Measurements from ENCODE around the gene EYS. TPM values are rescaled to one million over a fixed set of nuclear protein-coding genes. Genes with fewer than 3 reads are reported as not detected.

EYS gene
- total RNA-seq, 1 experiment from 2014 or later: 0.13 TPM

DNA sequence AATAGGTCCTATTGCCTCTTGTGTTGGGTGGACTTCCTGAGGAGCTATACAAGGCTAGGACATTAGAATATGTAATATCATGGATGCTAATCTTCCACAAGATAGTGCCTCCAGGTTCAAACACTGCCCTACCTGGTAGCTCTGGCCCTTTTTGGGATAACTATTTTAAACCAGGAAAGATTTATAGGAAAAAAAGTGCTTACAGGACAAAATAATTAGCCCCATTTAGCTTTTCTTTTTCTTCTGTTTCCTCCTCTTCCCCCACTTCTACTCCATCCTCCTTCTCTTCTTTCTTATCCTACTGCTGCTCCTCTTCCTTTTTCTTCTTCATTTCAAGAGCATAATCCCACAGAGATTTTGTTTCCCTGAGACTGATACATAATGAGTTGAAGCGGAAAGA lies 1104.0 kb downstream of the EYS start:
- DNase-seq (ENCODE audit: low spot score): no peak

DNA sequence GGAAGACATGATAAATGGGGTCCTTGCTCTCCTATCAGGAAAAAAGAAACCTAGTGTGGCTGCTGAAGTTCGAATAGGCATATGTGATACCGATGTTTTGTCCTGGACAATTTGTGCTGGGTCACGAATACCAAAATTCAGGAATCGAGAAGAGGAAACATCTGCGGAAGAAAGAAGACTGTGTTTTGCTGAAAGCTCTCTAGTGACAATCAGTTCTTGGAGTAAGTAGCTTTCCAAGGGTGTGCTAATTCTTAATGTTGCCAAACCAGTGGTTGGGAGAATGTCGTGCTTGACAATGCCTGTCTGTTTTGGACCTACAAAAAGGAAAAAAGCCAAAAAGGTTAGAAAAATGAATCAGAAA lies 1115.4 kb downstream of the EYS start:
- no peak for DNase-seq (ENCODE audit: low spot score)

DNA sequence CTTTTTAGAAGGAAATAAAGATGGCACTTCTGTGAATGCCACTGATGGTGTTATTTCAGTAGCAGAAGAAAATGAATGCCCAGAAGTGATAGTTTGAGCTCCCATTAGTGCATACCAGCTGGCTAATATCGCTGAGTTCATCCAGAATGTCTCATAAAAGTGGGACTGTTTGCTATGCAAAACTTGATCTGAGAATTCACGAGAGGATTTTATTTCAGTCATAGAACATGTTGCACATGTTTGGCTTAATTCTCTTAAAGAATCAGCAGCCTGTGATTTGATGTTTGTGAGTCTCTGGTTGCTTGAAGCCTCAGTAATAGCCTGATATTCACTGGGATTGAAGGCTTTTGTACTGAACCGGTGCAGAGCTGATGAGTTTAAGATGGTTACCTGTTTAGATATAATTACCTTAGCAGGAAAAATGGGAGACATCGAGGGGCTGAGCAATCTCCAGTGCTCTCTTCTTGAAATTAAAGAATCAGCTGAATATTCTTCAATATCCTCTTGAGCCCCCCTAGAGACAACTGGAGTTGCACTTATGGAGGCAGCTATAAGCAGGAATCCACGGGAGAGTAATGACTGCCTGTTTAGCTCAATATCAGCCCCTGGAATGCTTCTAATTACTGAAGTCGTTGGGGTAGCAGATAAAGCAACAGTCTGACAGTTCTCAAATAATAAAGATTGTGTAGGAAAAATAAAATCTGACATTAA lies 1115.9 kb downstream of the EYS start:
- no peak for DNase-seq (ENCODE audit: low spot score)

DNA sequence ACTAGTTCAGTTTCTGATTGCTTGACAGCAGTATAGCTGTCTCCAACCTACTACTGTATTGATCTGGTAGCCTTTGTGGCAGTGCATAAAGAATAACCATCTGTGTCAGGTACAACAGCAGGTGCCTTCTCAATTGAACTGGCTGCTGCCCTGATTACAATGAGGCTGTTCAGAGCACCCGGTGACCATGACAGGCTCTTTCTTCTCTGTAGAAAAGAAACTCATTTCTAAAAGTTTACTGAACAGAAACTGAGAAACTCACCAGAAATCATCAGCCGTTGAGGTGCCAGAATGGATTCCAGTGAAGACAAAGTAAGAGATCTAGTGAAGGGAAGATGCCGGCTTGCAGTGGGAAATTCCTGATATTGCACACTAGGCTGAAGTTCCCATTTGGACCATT lies 1117.1 kb downstream of the EYS start:
- no peak for DNase-seq (ENCODE audit: low spot score)

DNA sequence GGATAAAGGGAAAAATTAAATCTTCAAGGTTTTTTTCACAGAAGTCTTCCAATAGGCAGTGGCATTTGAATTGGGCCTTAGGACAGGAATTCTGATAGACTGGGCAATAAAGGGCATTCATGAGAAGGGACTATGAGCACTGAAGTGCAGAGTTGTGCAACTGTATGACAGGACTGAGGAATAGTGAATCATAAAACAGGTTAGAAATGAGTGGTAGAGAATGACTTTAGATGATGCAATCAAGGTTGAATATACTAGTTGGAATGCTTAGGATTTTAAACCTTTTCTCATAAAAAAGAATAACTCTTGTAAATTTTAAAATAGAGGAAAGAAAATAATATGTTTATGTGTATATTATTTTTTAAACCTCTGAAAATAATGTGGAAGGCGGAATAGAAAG lies 1126.7 kb downstream of the EYS start:
- DNase-seq (ENCODE audit: low spot score): no peak

DNA sequence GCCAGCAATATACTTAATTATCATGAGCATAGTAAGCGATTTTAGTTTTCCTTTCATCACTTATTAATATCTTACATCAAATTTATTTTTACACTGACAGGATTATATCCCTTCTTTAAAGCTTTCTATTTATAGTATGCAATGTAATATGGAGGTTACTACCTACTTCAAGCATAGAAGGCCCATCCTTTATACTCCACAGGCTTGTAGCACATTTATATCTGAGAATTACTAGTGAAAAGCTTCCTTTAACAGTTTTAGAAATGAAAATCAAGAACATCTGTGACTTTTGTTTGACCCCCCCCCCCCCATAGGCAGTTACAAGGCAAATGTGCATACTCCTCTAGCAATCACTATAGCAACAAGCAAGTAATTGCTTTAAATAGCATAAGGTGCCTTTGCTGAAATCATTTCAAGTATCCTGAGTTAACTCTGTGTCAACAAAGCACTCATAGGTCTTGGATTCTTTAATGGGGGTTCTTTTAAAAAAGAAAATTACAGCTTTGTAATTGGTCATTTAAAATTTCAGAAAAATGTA lies 1153.7 kb downstream of the EYS start:
- DNase-seq (ENCODE audit: low spot score): no peak

DNA sequence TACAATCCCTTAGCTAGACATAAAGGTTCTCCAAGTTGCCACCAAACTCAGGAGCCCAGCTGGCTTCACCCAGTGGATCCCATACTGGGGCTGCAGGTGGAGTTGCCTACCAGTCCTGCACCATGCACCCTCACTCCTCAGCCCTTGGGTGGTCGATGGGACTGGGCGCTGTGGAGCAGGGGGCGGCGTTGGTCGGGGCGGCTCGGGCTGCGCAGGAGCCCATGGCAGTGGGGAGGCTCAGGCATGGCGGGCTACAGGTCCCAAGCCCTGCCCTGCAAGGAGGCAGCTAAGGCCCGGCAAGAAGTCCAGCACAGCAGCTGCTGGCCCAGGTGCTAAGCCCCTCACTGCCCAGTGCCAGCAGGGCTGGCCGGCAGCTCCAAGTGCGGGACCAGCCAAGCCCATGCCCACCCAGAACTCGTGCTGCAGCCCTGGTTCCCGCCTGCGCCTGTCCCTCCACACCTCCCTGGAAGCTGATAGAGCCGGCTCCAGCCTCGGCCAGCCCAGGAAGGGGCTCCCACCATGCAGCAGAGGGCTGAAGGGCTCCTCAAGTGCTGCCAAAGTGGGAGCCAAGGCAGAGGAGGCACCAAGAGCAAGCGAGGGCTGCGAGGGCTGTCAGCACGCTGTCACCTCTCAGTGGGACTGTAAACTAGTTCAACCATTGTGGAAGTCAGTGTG lies 1159.3 kb downstream of the EYS start:
- DNase-seq (ENCODE audit: low spot score): no peak

DNA sequence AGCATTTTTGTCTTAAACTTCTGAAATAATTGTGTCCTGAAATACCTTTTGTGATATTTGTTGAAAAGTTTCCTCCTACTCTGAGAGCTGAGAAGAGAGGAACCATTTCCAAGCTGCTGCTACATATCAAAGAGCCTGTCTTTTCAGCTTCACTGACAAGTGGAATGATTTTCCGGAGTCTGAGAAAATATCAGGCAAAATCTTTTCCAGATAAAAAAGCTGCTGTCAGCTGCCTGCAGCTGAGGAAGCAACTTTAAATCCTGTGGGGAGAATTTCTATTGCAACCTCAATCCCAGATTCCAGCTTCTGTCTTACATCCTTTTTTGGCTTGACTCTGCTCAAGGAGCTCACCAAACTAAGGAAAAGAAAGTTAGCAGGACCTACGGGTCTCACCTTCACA lies 1167.1 kb downstream of the EYS start:
- no peak for DNase-seq (ENCODE audit: low spot score)

DNA sequence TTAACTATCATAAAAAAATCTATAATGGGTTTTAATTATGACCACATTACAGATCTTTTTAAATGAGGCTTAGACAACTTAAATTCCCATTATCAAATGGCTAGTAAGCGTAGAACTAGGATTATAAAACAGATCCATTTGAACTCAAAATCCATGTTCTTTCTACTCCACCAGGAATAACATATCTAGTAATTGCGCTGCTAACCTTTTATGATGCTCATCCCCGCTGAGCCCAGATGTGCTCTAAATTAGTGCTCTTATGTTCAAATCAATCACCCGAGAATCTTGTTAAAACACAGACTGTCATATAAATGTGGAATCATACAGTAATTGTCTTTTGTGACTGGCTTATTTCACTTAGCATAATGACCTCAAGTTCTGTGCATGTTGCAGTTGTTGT lies 1168.3 kb downstream of the EYS start:
- no peak for DNase-seq (ENCODE audit: low spot score)

DNA sequence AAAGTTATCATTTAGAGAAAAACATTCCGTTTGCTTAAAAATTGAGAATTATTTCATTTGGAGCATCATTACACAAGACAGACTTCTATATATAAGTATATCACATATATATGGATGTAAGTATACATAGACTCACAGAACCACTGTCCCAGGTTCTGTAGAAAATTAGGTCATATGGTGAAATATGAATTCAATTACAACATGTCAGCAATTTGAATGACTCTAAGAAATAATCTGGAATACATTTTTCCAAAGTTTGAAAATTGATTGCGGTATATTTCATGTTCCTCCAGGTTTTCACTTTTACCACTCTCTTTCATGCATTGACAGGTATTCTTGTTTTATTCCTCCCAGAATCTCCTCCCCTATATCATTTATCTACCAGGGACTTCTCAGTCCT lies 1179.1 kb downstream of the EYS start:
- no peak for DNase-seq (ENCODE audit: low spot score)

DNA sequence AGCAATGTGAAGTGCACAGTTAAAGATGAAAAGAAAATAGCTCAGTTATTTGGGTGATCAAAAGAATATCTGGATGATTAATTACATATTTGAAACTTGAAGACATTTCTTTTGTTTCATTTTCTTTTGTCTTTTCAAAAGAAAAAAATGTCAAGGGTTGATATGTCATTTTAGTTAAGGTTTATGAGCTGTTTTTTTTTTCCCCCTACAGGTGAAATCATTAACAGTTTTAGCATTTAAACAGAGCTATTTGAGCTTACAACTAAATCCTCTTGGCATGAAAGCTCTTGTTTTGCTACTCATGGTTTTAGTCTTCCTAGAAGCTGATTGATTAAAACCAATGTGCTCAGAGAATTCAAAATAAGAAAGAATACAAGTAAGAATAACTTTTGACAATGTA lies 1184.2 kb downstream of the EYS start:
- no peak for DNase-seq (ENCODE audit: low spot score)

DNA sequence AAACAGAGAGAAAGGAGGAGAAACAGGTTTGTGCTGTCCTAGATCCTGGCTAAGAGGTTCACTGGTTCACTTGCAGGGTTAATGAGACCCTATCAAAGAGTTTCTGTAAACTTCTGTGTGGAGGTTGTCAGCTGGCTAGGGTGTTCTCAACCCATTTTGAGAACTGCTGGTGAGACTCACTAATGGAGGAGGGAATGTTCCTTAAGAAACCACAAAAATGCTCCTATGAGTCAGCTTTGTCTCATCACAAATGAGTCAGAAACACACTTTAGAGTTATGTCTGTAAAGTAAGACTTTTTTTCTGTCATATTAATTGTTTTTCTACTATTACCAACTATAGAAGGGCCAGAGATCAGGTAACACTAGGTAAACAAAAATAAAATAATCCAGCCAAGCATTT lies 1187.0 kb downstream of the EYS start:
- peak; percentile 3 for DNase-seq (ENCODE audit: low spot score)

DNA sequence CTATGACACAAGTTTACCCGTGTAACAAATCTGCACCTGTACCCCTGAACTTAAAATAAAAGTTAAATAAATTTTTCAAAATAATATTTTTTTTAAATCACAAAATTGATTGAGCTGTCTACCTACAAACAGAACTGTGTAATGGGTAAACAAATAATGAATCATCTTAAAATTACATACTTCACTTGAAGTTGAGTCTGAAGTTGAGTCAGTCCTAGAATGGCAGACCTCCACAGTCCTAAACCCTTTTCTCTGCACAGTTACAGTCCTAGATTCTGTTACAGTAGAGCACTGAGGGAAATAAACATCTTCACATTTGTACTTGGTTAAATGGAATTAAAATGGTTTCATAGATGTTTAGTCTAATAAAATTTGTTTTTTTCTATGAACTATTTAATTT lies 1190.6 kb downstream of the EYS start:
- DNase-seq (ENCODE audit: low spot score): no peak

DNA sequence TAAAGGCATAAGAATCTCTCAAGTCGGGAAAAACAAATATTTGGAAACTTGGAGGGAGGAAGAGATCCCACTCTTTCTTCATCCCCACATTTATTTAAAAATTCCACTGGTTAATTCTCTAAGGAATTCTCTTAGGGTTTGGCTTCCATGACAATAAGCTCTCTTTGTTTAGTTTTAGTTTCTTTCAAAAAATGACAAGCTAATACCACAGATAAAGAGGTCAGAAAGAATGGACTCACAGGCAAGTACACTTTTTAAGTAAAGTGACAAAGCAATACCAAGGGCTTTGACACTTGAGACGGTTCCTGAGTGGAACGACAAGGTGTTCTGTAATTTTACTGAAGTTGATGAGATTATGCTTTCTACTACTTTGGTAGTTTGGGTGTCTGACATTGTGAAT lies 1199.4 kb downstream of the EYS start:
- no peak for DNase-seq (ENCODE audit: low spot score)

DNA sequence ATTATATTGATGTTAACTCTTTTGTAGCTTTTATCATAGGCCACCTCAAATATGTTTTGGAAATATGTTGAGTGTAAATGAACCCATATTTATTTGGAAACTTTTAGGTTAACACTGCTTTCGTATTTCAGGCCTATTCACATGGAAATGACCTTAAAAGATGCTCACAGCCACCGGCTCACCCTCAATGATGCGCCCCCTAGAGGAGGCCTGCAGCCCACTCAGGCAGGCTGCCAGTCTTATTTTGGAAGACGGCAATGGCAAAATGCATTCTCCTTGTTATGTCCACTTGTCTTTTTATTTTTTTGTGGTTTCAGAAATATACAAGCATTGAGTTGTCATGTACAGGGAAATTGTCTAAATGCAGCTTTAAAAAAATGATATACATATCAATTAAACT lies 1201.7 kb downstream of the EYS start:
- DNase-seq (ENCODE audit: low spot score): peak; percentile 53

DNA sequence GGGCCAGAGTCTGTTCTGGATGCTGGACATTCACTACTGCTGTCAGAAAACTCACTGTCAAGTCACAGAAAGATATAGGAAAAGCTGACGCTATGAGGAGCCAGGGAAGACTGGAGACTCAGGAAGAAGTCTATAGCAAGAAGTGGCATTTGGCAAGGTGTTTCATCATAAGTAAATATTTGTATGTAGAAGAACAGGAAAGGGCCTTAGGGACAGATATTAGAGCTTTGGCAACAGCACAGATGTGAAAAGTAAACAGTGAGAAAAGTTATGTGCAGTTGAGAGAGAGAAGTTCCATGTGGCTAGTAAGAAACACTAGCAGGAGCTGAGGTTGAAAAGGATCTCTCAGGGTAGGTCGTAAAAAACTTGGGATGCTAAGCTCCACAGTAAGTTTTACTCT lies 1202.5 kb downstream of the EYS start:
- DNase-seq (ENCODE audit: low spot score): peak; percentile 27

DNA sequence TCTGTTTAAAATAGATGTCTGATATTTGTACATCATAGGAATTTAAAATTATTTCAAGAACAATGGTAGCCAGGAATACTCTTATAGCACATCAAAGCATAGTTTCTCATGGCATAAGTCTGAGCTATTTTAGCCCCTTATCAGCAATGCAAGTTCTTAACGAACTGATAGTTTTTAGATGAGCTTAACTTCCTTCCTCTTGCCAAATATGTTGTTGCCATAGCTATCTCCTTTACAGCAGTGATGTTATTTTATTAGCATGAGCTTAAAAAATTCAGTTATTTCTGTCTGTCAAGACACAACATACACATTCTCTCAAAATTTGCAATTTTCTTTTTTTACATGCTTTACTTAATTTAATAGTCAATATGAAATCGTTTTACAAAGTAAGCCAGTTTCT lies 1204.2 kb downstream of the EYS start:
- no peak for DNase-seq (ENCODE audit: low spot score)

DNA sequence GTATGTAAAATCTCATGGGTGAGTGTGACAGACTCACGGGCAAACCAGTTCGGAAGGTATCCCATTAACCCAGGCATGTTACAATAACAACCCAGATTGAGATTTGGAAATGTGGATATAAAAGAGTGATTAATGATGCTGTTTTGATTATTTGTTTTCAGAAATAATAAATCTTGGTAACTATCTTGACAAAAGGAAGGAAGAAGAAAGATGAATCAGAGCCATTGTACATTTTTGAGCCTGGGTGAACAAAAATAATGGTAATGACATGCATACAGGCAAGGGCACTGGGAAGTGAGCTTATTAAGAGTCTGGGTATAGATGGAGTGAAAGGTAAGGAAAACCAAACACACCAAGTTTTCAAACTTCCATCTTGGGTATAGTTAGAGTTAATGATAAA lies 1209.4 kb downstream of the EYS start:
- no peak for DNase-seq (ENCODE audit: low spot score)

DNA sequence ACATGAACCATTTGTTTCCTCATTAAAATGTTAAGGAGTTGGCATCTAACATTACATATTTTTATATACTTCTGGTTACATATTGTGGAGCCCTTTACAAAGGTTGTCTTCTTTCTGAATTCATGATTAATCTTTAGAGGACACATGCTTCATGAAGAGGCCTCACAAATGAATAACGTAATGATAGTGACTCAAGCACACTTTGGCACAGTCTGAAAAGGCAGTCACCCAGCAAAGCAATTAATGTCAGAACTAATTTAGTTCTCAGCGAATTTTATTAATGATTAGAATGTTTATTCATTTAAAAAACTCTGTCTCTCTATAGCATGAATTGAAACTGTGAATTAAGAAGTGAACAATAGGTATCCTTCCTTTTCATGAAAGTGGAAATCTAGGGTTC lies 1217.3 kb downstream of the EYS start:
- DNase-seq (ENCODE audit: low spot score): no peak

DNA sequence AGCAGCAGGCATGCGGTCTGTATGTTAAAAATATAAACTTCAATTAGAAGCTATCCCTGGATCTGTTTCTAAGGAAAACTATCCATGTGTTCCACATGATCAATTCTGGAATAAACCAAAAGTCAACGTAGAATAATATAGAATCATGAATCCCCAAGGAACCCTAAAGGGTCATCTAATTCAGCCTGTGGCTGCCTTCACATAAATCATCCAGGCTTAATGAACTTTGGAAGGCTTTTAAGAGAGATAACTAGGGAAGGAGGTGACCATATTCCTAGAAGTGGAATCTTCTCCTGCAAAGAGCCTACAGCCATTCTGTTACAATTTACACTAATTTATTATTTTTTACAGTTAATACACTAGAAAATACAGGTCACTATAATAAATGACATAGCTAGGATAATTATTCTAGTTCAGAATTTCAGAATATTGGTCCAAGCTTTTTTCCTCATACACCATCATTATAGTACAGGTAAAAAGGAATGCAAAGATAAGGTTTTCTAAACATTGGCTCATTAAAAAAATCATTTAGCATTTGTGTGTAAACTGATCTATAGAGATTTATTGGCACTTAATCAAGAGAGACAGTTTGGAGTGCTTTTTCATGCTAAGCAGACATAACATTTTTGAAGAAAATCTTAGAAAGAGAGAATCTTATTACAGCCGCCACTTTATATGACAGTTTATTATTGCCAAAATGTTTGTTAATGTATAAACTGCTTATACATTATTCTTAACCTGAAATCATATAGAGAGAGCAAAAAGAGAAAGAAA lies 1220.3 kb downstream of the EYS start:
- DNase-seq (ENCODE audit: low spot score): no peak

DNA sequence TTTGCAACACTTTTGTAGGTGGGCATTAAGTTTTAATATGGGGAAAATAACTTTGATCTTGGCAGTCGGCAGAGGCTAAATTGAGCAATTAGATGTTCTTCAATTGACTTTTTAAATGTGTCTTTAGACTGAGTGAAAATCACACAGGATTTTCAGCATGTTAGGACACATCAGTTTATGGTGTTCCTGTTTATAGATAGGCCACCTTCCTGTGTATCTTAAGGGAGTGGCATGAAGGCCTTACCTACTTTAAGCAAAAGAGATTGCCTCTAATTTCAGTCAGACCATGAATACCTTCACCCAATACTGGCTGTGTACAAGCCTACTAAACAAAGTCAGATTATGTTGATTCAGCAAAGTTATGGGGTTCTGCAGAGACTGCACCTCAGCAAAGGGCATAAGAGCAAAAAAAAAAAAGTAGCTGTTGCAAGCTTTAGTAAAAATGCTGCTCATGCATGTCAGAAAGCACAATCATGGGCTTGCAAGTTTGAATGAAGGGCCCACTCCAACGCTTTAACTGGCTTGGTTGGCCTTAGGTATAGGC lies 1223.0 kb downstream of the EYS start:
- no peak for DNase-seq (ENCODE audit: low spot score)

DNA sequence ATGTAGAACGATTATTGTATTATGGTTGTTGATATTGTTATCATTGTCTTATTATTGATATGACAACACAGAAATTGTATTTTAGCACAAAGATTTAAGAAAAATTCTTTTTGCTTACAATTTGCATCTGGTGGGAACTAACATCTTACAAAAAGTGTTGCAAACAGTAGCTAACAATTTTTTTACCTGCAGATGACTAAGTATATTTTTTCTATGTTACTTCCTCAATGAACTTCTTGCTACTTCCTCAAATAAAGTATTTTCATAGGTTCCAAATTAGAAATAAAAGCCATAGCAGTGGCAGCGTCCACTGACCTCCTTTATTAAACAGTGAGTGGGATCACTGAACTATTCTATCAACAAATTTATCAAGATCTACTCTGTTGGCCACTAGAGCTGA lies 1224.4 kb downstream of the EYS start:
- DNase-seq (ENCODE audit: low spot score): no peak

Measured in HT-29 (cell line).